Activated CD4-positive, alpha-beta T cell treated with anti-CD3 and anti-CD28 coated beads, Interleukin-2, amount 50 U/mL, for 24 hours (primary cell): ENCODE results near the gene ARVCF.

Experiments
- DNase-seq, 2 donors: peaks; one replicate each; pipeline ENCODE4 v3.0.0-alpha.2; 2020; ENCODE audit warnings: low read depth in 1 of 2, low spot score in 1 of 2

The ARVCF gene

GRCh38 chr22:19974935-19975706 lies 41.5 kb downstream of the ARVCF start:
- no peak for DNase-seq

GRCh38 chr22:19974268-19974861 lies 42.3 kb downstream of the ARVCF start:
- DNase-seq, result no peak

- DNase-seq, result no peak
Observed at GRCh38 chr22:19973551-19974267, 42.9 kb downstream of the ARVCF start.

GRCh38 chr22:19972652-19973550 lies 43.7 kb downstream of the ARVCF start:
- no peak for DNase-seq

- DNase-seq, result no peak
Observed at GRCh38 chr22:19972251-19972650, 44.4 kb downstream of the ARVCF start.

GRCh38 chr22:19971276-19972124 lies 45.1 kb downstream of the ARVCF start:
- no peak for DNase-seq

GRCh38 chr22:19970479-19971275 lies 45.9 kb downstream of the ARVCF start:
- peak; percentile 69 to 70 for DNase-seq

GRCh38 chr22:19970031-19970478 lies 46.6 kb downstream of the ARVCF start:
- DNase-seq, result no peak

GRCh38 chr22:19969141-19969928 lies 47.3 kb downstream of the ARVCF start:
- DNase-seq, result no peak

- DNase-seq, result no peak
Observed at GRCh38 chr22:19968450-19968891, 48.2 kb downstream of the ARVCF start.

- DNase-seq, result no peak
Observed at GRCh38 chr22:19967850-19968449, 48.7 kb downstream of the ARVCF start.

GRCh38 chr22:19966908-19967750 lies 49.5 kb downstream of the ARVCF start:
- no peak for DNase-seq

- no peak for DNase-seq
Observed at GRCh38 chr22:19965771-19966709, 50.6 kb downstream of the ARVCF start.

GRCh38 chr22:19964701-19965386 lies 51.8 kb downstream of the ARVCF start:
- no peak for DNase-seq

GRCh38 chr22:19963863-19964642 lies 52.6 kb downstream of the ARVCF start:
- no peak for DNase-seq
